GM12892 (cell line): ENCODE data around the gene USP37.

Source experiments
- POLR2A ChIP-seq: IDR thresholded peaks from 2 replicates; pipeline ENCODE4 v1.6.1; 2011; ENCODE audit warnings: low read depth, low read length, control low read depth
- POLR2AphosphoS5 ChIP-seq: IDR thresholded peaks from 2 replicates; pipeline ENCODE4 v1.6.1; 2011; ENCODE audit warnings: low read depth, low read length, control low read depth

- TF ChIP-seq POLR2A (no peak), POLR2AphosphoS5 (no peak)
Observed at GRCh38 chr2:218478544-218478943, 89.6 kb downstream of the USP37 start.
